K562 (cell line): ENCODE results near the gene GEMIN4. TPM values are rescaled to one million over a fixed set of nuclear protein-coding genes. Genes with fewer than 3 reads are reported as not detected.
A peak's percentile ranks its signal among the peaks of the same experiment; 100 is the strongest.

Source experiments
- MCM2 ChIP-seq: fragments of 450-650 bp; IDR thresholded peaks from 2 replicates; pipeline ENCODE4 v1.6.1; 2017; ENCODE audit warnings: low read depth, mild to moderate bottlenecking
- RBFOX2 ChIP-seq: fragments of 200-400 bp; formaldehyde crosslinking; IDR thresholded peaks from 2 replicates; pipeline ENCODE4 v1.6.1; 2017; ENCODE audit warnings: low read depth, mild to moderate bottlenecking, low read length, moderate library complexity
- TCF7 ChIP-seq: sonication (generic); IDR thresholded peaks from 2 replicates; pipeline ENCODE4 v1.6.1; 2016; ENCODE audit warnings: antibody characterized with exemption, borderline replicate concordance
- TEAD4 ChIP-seq, 2 experiments: sonication (generic) in 1 of 2; formaldehyde crosslinking in 1 of 2; IDR thresholded peaks; 2 replicates each; pipeline versions ENCODE4 v1.6.1 to v1.8.0; 2012 to 2022; ENCODE audit warnings: borderline replicate concordance in 1 of 2, inconsistent platforms in 1 of 2, low read length in 1 of 2, mild to moderate bottlenecking in 1 of 2, missing genetic modification reagents in 1 of 2
- THRAP3 ChIP-seq: fragments of 450-650 bp; IDR thresholded peaks from 2 replicates; pipeline ENCODE4 v1.6.1; 2016; ENCODE audit warnings: mild to moderate bottlenecking, inconsistent platforms, borderline replicate concordance
- YY1 ChIP-seq, 3 experiments: IDR thresholded peaks; 2 replicates each; pipeline ENCODE4 v1.6.1; 2011; ENCODE audit warnings: low read length in 2 of 3, mild to moderate bottlenecking in 2 of 3, moderate library complexity in 2 of 3, borderline replicate concordance in 1 of 3, control low read depth in 1 of 3, low read depth in 1 of 3; ENCODE audit not compliant: insufficient read depth in 3 of 3, insufficient replicate concordance in 2 of 3, control insufficient read depth in 1 of 3, insufficient read length in 1 of 3; ENCODE audit errors: extremely low read depth in 1 of 3
- ZSCAN32 ChIP-seq: fragments of 450-650 bp; formaldehyde crosslinking; IDR thresholded peaks from 2 replicates; pipeline ENCODE4 v1.4.0; 2020; ENCODE audit warnings: mild to moderate bottlenecking, moderate library complexity
- polyA plus RNA-seq, 8 experiments: library from polyadenylated mRNA; depleted of rRNA in 4 of 8; stranded (reverse) in 5 of 8; unstranded in 3 of 8; fragments of >200 nt; fragmentation: Nextera tagmentation in 2 of 8; fragmentation: Illumina TruSeq in 1 of 8; extraction: Ambion mirVana in 2 of 8; extraction: Trizol in 1 of 8; gene quantifications; 2 replicates each; pipeline versions ENCODE4 v1.2.1 to v1.2.3, GENCODE V29; 2011 to 2014; ENCODE audit warnings: inconsistent platforms in 1 of 8, missing spikeins in 1 of 8
- total RNA-seq, 7 experiments: library from RNA; depleted of rRNA in 6 of 7; stranded (reverse); fragments of >200 nt in 6 of 7; fragmentation: Illumina TruSeq in 2 of 7; extraction: Trizol in 2 of 7; gene quantifications; 2 replicates each; pipeline versions ENCODE4 v1.2.1 to v1.2.3, GENCODE V29; 2011 to 2021; ENCODE audit warnings: low replicate concordance in 1 of 7
- TF ChIP-seq, protein P1 (sequence below): fragments of 450-650 bp; IDR thresholded peaks from 2 replicates; pipeline ENCODE4 v1.6.1; 2017; ENCODE audit warnings: antibody characterized with exemption
- TF ChIP-seq, protein P2 (sequence below), 2 experiments: fragments of 450-650 bp in 1 of 2; IDR thresholded peaks; 2 replicates each; pipeline ENCODE4 v1.6.1; 2011 to 2017; ENCODE audit warnings: low read depth in 2 of 2, antibody characterized with exemption in 1 of 2, borderline replicate concordance in 1 of 2, low read length in 1 of 2, mild to moderate bottlenecking in 1 of 2, mixed read lengths in 1 of 2; ENCODE audit not compliant: control insufficient read depth in 1 of 2
- TF ChIP-seq, protein P3 (sequence below): sonication (generic); formaldehyde crosslinking; IDR thresholded peaks from 2 replicates; pipeline ENCODE4 v1.9.0; 2022; ENCODE audit warnings: mild to moderate bottlenecking, missing genetic modification reagents
- TF ChIP-seq, protein P4 (sequence below), 2 experiments: fragments of 200-800 bp in 1 of 2; sonication (Bioruptor generic) in 1 of 2; sonication (generic) in 1 of 2; formaldehyde crosslinking in 1 of 2; IDR thresholded peaks in 1 of 2; conservative IDR thresholded peaks in 1 of 2; 2 replicates each; pipeline versions ENCODE4 v1.5.0 to v1.6.1; 2016 to 2020; ENCODE audit warnings: missing compliant biosample characterization in 1 of 2, missing genetic modification characterization in 1 of 2, missing genetic modification reagents in 1 of 2

GEMIN4 gene
- total and polyA plus RNA-seq, 9 of the 15 experiments (the other 6 are each of a cell fraction or from before 2014, with no cell fraction given), result 1.8 to 42.5 (median 10.8) TPM

DNA sequence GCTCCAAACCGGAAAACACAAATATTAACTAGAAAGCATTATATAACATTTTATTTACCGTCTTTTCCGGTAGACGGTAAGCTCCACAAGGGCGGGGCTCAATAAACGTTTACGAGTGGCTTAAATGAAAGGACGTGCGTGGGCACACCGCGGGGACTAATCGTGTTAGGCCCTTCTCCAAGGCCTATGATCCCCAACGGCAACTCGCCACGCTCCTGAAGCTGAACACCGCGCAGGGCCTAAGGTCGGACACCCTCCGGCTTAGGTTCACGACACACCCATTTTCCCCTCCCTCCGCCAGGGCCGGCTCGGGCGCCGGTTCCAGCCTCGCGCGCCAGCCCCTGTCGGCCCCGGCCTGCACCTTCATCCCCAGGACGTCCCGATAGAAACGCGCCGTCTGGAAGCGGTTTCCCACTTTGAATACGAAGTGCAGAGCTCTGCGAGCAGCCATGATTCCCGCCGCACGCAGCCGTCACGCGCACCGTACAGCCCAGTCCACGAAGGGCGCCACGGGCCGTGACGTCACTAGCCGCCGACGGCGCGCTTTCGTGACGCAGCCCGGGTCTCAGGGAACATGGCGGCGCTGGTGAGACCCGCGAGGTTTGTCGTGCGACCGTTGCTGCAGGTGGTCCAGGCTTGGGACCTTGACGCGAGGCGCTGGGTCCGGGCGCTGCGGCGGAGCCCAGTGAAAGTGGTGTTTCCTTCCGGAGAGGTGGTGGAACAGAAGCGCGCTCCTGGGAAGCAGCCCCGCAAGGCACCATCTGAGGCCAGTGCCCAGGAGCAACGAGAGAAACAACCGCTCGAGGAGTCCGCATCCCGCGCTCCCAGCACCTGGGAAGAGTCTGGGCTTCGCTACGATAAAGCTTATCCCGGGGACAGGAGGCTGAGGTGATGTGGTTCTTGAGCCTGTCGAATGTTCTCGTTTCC lies 30.0 kb upstream of the GEMIN4 start, which contains the start of the genes GLOD4 and MRM3 (continued):
- no peak for TF ChIP-seq ZSCAN32 (CRISPR knock-in tag)
- TF ChIP-seq TEAD4 (IDR thresholded peaks at IDR 0.05; ENCODE audit: low read length), result no peak
- TF ChIP-seq TEAD4 (CRISPR knock-in tag; IDR thresholded peaks at IDR 0.05; ENCODE audit: borderline replicate concordance), result no peak
- TF ChIP-seq, protein P1, sequence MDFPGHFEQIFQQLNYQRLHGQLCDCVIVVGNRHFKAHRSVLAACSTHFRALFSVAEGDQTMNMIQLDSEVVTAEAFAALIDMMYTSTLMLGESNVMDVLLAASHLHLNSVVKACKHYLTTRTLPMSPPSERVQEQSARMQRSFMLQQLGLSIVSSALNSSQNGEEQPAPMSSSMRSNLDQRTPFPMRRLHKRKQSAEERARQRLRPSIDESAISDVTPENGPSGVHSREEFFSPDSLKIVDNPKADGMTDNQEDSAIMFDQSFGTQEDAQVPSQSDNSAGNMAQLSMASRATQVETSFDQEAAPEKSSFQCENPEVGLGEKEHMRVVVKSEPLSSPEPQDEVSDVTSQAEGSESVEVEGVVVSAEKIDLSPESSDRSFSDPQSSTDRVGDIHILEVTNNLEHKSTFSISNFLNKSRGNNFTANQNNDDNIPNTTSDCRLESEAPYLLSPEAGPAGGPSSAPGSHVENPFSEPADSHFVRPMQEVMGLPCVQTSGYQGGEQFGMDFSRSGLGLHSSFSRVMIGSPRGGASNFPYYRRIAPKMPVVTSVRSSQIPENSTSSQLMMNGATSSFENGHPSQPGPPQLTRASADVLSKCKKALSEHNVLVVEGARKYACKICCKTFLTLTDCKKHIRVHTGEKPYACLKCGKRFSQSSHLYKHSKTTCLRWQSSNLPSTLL, result no peak
- peak; percentile 84 to 96 (median 94) for TF ChIP-seq YY1 (IDR thresholded peaks at IDR 0.05; ENCODE audit: borderline replicate concordance in 1 of 3, control insufficient read depth in 1 of 3, extremely low read depth in 1 of 3, insufficient read depth in 3 of 3, insufficient read length in 1 of 3, insufficient replicate concordance in 2 of 3, low read depth in 1 of 3, low read length in 2 of 3)
- no peak for TF ChIP-seq MCM2
- TF ChIP-seq, protein P2, sequence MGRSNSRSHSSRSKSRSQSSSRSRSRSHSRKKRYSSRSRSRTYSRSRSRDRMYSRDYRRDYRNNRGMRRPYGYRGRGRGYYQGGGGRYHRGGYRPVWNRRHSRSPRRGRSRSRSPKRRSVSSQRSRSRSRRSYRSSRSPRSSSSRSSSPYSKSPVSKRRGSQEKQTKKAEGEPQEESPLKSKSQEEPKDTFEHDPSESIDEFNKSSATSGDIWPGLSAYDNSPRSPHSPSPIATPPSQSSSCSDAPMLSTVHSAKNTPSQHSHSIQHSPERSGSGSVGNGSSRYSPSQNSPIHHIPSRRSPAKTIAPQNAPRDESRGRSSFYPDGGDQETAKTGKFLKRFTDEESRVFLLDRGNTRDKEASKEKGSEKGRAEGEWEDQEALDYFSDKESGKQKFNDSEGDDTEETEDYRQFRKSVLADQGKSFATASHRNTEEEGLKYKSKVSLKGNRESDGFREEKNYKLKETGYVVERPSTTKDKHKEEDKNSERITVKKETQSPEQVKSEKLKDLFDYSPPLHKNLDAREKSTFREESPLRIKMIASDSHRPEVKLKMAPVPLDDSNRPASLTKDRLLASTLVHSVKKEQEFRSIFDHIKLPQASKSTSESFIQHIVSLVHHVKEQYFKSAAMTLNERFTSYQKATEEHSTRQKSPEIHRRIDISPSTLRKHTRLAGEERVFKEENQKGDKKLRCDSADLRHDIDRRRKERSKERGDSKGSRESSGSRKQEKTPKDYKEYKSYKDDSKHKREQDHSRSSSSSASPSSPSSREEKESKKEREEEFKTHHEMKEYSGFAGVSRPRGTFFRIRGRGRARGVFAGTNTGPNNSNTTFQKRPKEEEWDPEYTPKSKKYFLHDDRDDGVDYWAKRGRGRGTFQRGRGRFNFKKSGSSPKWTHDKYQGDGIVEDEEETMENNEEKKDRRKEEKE (IDR thresholded peaks at IDR 0.05; ENCODE audit: borderline replicate concordance in 1 of 2, control insufficient read depth in 1 of 2, low read depth in 2 of 2, low read length in 1 of 2), result no peak
- TF ChIP-seq THRAP3, result no peak
- TF ChIP-seq, protein P3, sequence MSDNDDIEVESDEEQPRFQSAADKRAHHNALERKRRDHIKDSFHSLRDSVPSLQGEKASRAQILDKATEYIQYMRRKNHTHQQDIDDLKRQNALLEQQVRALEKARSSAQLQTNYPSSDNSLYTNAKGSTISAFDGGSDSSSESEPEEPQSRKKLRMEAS (CRISPR knock-in tag), result peak; percentile 90
- TF ChIP-seq TCF7, result no peak
- TF ChIP-seq, protein P4, sequence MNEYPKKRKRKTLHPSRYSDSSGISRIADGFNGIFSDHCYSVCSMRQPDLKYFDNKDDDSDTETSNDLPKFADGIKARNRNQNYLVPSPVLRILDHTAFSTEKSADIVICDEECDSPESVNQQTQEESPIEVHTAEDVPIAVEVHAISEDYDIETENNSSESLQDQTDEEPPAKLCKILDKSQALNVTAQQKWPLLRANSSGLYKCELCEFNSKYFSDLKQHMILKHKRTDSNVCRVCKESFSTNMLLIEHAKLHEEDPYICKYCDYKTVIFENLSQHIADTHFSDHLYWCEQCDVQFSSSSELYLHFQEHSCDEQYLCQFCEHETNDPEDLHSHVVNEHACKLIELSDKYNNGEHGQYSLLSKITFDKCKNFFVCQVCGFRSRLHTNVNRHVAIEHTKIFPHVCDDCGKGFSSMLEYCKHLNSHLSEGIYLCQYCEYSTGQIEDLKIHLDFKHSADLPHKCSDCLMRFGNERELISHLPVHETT (CRISPR knock-in tag; conservative IDR thresholded peaks at IDR 0.05 in 1 of 2, IDR thresholded peaks at IDR 0.05 in 1 of 2), result 0 out of 4 replicates have a peak, but pooled peaks of 1 of the 2 experiments have one; percentile 55
- TF ChIP-seq RBFOX2, result peak; percentile 94
